ENCODE measurements around the gene ATP7B.
"Not testable (repeated sequence)": the region's sequence is repeated elsewhere in the genome, so short reads cannot be mapped to it uniquely, and the experiment has no call there.

Gene ATP7B

DNA sequence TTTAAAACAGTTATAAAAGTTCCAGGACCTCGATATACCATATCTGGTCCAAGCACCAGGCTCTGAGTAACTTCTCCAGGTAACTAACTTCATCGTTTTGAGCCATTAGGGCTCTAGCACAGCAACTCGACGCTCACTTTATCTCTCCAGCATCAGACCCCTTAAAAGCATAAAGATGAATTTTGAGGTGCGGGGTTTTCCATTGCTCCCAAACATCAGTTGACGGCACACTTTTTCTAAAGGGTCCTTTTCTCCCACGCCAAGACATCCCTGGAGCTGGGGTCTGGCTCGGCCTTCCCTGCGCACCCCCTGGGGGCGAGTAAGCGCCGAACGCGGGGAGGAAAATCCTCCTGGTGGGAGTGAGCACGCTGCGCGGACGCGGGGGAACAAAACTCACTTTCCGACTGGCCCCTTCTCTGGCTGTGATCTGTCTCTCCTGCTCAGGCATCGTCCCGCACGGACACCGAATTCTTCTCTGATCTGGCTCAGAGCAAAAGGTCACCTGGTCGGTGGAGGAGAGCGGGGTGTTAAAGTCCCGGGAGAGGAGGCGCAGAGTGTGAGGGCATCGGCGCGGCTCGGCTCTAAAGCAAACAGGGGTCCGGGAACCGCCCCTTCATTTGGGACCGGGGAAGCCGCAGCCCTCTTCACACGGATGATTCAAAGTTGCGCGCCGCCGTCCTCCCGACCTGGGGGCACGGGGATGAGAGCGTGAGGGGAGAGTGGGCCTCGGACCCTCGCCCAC, at the start of gene ATP7B:
Gene ATP7B (minus strand): TSS at position 561 of the 742 bp plus-strand sequence. CDS start 113 bp downstream, at position 448.
- H3K4me3 ChIP-seq (ENCODE audit: low read depth in 1 of 5, low read length in 5 of 5), result peak within 1 kb of the TSS; percentile 91 to 100 (median 98)
- H3K9ac ChIP-seq (ENCODE audit: low read length in 5 of 5), result peak within 1 kb of the TSS; percentile 79 to 96 (median 93)
- H3K27me3 ChIP-seq (ENCODE audit: control insufficient read depth in 5 of 5, insufficient read depth in 4 of 5, low read length in 5 of 5), result peaks cover 0 to 3% (median 0%) of the 10 kb centered on the region in 5 donors
- peak within 1 kb of the TSS; percentile 70 for H3K27ac ChIP-seq (ENCODE audit: low read depth, low read length)
- peaks cover 3 to 26% (median 25%) of the 10 kb centered on the region in 5 donors for H3K4me1 ChIP-seq (ENCODE audit: control insufficient read depth in 5 of 5, insufficient read depth in 5 of 5, low read length in 5 of 5)
- no peaks in the 10 kb centered on the region for H3K36me3 ChIP-seq (ENCODE audit: control insufficient read depth in 5 of 5, insufficient read depth in 5 of 5, low read length in 5 of 5)
- no peaks in the 10 kb centered on the region for H3K9me3 ChIP-seq (ENCODE audit: control insufficient read depth in 5 of 5, low read length in 5 of 5)

- Histone ChIP-seq H3K9me3 (ENCODE audit: control insufficient read depth in 5 of 5, low read length in 5 of 5) (no peaks in the 10 kb centered on the region), H3K27ac (ENCODE audit: low read depth, low read length) (no peak overlapping the region), H3K36me3 (ENCODE audit: control insufficient read depth in 5 of 5, insufficient read depth in 5 of 5, low read length in 5 of 5) (no peaks in the 10 kb centered on the region), H3K4me1 (ENCODE audit: control insufficient read depth in 5 of 5, insufficient read depth in 5 of 5, low read length in 5 of 5) (no peaks in the 10 kb centered on the region), H3K4me3 (ENCODE audit: low read depth in 1 of 5, low read length in 5 of 5) (no peak overlapping the region), H3K9ac (ENCODE audit: low read length in 5 of 5) (no peak overlapping the region), H3K27me3 (ENCODE audit: control insufficient read depth in 5 of 5, insufficient read depth in 4 of 5, low read length in 5 of 5) (no peaks in the 10 kb centered on the region)
These were observed 42.2 kb upstream of the ATP7B start for GRCh38 chr13:52053460-52053859.

DNA sequence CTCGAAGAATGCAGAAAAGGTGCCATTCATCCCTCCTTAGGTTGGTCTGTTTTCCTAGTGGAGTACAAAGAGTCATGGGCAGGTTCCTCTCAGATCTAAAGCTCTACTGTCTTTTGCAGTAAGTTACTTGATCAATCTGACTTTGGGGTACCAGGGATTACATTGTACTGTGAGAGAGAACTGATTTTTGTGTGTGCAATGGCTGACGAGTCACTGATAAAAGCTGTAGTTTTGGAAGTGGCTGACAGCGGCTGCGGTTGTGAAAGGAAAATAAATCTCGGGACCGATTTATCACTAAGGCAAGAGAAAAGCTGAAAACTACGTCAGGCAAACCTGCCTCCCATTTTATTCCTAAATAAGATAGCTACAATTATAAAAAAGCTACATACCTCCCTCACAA, 40.1 kb upstream of the ATP7B start:
- Histone ChIP-seq H3K4me3 (ENCODE audit: low read depth in 1 of 5, low read length in 5 of 5) (no peak overlapping the region), H3K27ac (ENCODE audit: low read depth, low read length) (no peak overlapping the region), H3K27me3 (ENCODE audit: control insufficient read depth in 5 of 5, insufficient read depth in 4 of 5, low read length in 5 of 5) (no peaks in the 10 kb centered on the region), H3K9me3 (ENCODE audit: control insufficient read depth in 5 of 5, low read length in 5 of 5) (no peaks in the 10 kb centered on the region), H3K4me1 (ENCODE audit: control insufficient read depth in 5 of 5, insufficient read depth in 5 of 5, low read length in 5 of 5) (no peaks in the 10 kb centered on the region), H3K9ac (ENCODE audit: low read length in 5 of 5) (no peak overlapping the region), H3K36me3 (ENCODE audit: control insufficient read depth in 5 of 5, insufficient read depth in 5 of 5, low read length in 5 of 5) (no peaks in the 10 kb centered on the region)

- Histone ChIP-seq H3K9me3 (ENCODE audit: control insufficient read depth in 5 of 5, low read length in 5 of 5) (no peaks in the 10 kb centered on the region), H3K9ac (ENCODE audit: low read length in 5 of 5) (no peak overlapping the region), H3K27ac (ENCODE audit: low read depth, low read length) (no peak overlapping the region), H3K4me3 (ENCODE audit: low read depth in 1 of 5, low read length in 5 of 5) (no peak overlapping the region), H3K4me1 (ENCODE audit: control insufficient read depth in 5 of 5, insufficient read depth in 5 of 5, low read length in 5 of 5) (no peaks in the 10 kb centered on the region), H3K36me3 (ENCODE audit: control insufficient read depth in 5 of 5, insufficient read depth in 5 of 5, low read length in 5 of 5) (no peaks in the 10 kb centered on the region), H3K27me3 (ENCODE audit: control insufficient read depth in 5 of 5, insufficient read depth in 4 of 5, low read length in 5 of 5) (no peaks in the 10 kb centered on the region)
These were observed 37.3 kb upstream of the ATP7B start for GRCh38 chr13:52048516-52048915.

GRCh38 chr13:52047463-52047862, 36.2 kb upstream of the ATP7B start:
- Histone ChIP-seq H3K9me3 (ENCODE audit: control insufficient read depth in 5 of 5, low read length in 5 of 5) (no peaks in the 10 kb centered on the region), H3K36me3 (ENCODE audit: control insufficient read depth in 5 of 5, insufficient read depth in 5 of 5, low read length in 5 of 5) (no peaks in the 10 kb centered on the region), H3K27me3 (ENCODE audit: control insufficient read depth in 5 of 5, insufficient read depth in 4 of 5, low read length in 5 of 5) (no peaks in the 10 kb centered on the region), H3K9ac (ENCODE audit: low read length in 5 of 5) (no peak overlapping the region), H3K4me3 (ENCODE audit: low read depth in 1 of 5, low read length in 5 of 5) (no peak overlapping the region), H3K4me1 (ENCODE audit: control insufficient read depth in 5 of 5, insufficient read depth in 5 of 5, low read length in 5 of 5) (no peaks in the 10 kb centered on the region), H3K27ac (ENCODE audit: low read depth, low read length) (no peak overlapping the region)

DNA sequence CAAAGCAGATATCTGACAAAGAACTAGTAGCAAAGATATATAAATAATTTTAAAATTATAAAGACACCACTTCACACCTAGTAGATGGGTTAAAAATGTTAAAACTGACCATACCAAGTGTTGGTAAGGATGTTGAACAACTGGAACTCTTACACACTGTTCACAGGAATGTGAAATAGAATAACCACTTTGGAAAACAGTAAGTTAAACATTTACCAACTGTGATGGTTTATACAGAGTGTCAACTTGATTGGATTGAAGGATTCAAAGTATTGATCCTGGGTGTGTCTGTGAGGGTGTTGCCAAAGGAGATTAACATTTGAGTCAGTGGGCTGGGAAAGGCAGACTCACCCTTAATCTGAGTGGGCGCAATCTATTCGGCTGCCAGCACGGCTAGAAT, 32.4 kb upstream of the ATP7B start:
- H3K27me3 ChIP-seq (ENCODE audit: control insufficient read depth in 5 of 5, insufficient read depth in 4 of 5, low read length in 5 of 5), result no peaks in the 10 kb centered on the region
- H3K27ac ChIP-seq (ENCODE audit: low read depth, low read length), result no peak overlapping the region
- no peaks in the 10 kb centered on the region for H3K36me3 ChIP-seq (ENCODE audit: control insufficient read depth in 5 of 5, insufficient read depth in 5 of 5, low read length in 5 of 5)
- H3K9me3 ChIP-seq (ENCODE audit: control insufficient read depth in 5 of 5, low read length in 5 of 5), result no peaks in the 10 kb centered on the region
- H3K4me1 ChIP-seq (ENCODE audit: control insufficient read depth in 5 of 5, insufficient read depth in 5 of 5, low read length in 5 of 5), result no peaks in the 10 kb centered on the region
- no peak overlapping the region for H3K4me3 ChIP-seq (ENCODE audit: low read depth in 1 of 5, low read length in 5 of 5)
- no peak overlapping the region for H3K9ac ChIP-seq (ENCODE audit: low read length in 5 of 5)

- H3K4me1 ChIP-seq (ENCODE audit: control insufficient read depth in 5 of 5, insufficient read depth in 5 of 5, low read length in 5 of 5), result no peaks in the 10 kb centered on the region
- H3K9me3 ChIP-seq (ENCODE audit: control insufficient read depth in 5 of 5, low read length in 5 of 5), result no peaks in the 10 kb centered on the region
- H3K27me3 ChIP-seq (ENCODE audit: control insufficient read depth in 5 of 5, insufficient read depth in 4 of 5, low read length in 5 of 5), result no peaks in the 10 kb centered on the region
- no peak overlapping the region for H3K4me3 ChIP-seq (ENCODE audit: low read depth in 1 of 5, low read length in 5 of 5)
- no peaks in the 10 kb centered on the region for H3K36me3 ChIP-seq (ENCODE audit: control insufficient read depth in 5 of 5, insufficient read depth in 5 of 5, low read length in 5 of 5)
- no peak overlapping the region for H3K9ac ChIP-seq (ENCODE audit: low read length in 5 of 5)
- H3K27ac ChIP-seq (ENCODE audit: low read depth, low read length), result no peak overlapping the region
These were observed 24.8 kb upstream of the ATP7B start for GRCh38 chr13:52036037-52036436.

GRCh38 chr13:52034616-52035226, 23.5 kb upstream of the ATP7B start:
- no peaks in the 10 kb centered on the region for H3K4me1 ChIP-seq (ENCODE audit: control insufficient read depth in 5 of 5, insufficient read depth in 5 of 5, low read length in 5 of 5)
- H3K9ac ChIP-seq (ENCODE audit: low read length in 5 of 5), result no peak overlapping the region
- H3K36me3 ChIP-seq (ENCODE audit: control insufficient read depth in 5 of 5, insufficient read depth in 5 of 5, low read length in 5 of 5), result no peaks in the 10 kb centered on the region
- H3K27me3 ChIP-seq (ENCODE audit: control insufficient read depth in 5 of 5, insufficient read depth in 4 of 5, low read length in 5 of 5), result no peaks in the 10 kb centered on the region
- no peak overlapping the region for H3K27ac ChIP-seq (ENCODE audit: low read depth, low read length)
- no peak overlapping the region for H3K4me3 ChIP-seq (ENCODE audit: low read depth in 1 of 5, low read length in 5 of 5)
- H3K9me3 ChIP-seq (ENCODE audit: control insufficient read depth in 5 of 5, low read length in 5 of 5), result no peaks in the 10 kb centered on the region

- H3K4me1 ChIP-seq (ENCODE audit: control insufficient read depth in 5 of 5, insufficient read depth in 5 of 5, low read length in 5 of 5), result no peaks in the 10 kb centered on the region
- H3K27me3 ChIP-seq (ENCODE audit: control insufficient read depth in 5 of 5, insufficient read depth in 4 of 5, low read length in 5 of 5), result no peaks in the 10 kb centered on the region
- H3K9me3 ChIP-seq (ENCODE audit: control insufficient read depth in 5 of 5, low read length in 5 of 5), result no peaks in the 10 kb centered on the region
- no peak overlapping the region for H3K4me3 ChIP-seq (ENCODE audit: low read depth in 1 of 5, low read length in 5 of 5)
- H3K36me3 ChIP-seq (ENCODE audit: control insufficient read depth in 5 of 5, insufficient read depth in 5 of 5, low read length in 5 of 5), result peaks cover 0 to 11% (median 8%) of the 10 kb centered on the region in 5 donors
- no peak overlapping the region for H3K27ac ChIP-seq (ENCODE audit: low read depth, low read length)
- H3K9ac ChIP-seq (ENCODE audit: low read length in 5 of 5), result no peak overlapping the region
These were observed 21.8 kb upstream of the ATP7B start for GRCh38 chr13:52033039-52033438.

- H3K27ac ChIP-seq (ENCODE audit: low read depth, low read length); H3K4me3 ChIP-seq (ENCODE audit: low read depth in 1 of 5, low read length in 5 of 5); H3K27me3 ChIP-seq (ENCODE audit: control insufficient read depth in 5 of 5, insufficient read depth in 4 of 5, low read length in 5 of 5); H3K9ac ChIP-seq (ENCODE audit: low read length in 5 of 5); H3K9me3 ChIP-seq (ENCODE audit: control insufficient read depth in 5 of 5, low read length in 5 of 5): not testable (repeated sequence)
- peaks cover 0 to 11% (median 6%) of the 10 kb centered on the region in 5 donors for H3K4me1 ChIP-seq (ENCODE audit: control insufficient read depth in 5 of 5, insufficient read depth in 5 of 5, low read length in 5 of 5)
- H3K36me3 ChIP-seq (ENCODE audit: control insufficient read depth in 5 of 5, insufficient read depth in 5 of 5, low read length in 5 of 5), result peaks cover 0 to 23% (median 11%) of the 10 kb centered on the region in 5 donors
These were observed 19.2 kb upstream of the ATP7B start for GRCh38 chr13:52030401-52030800.

Data from subcutaneous abdominal adipose tissue (tissue), 5 donors.